ENCODE measurements around the gene ATP11C. TPM values are rescaled to one million over a fixed set of nuclear protein-coding genes. Genes with fewer than 3 reads are reported as not detected.

Gene ATP11C
- total RNA-seq, 1 experiment from 2014 or later: 38.6 TPM

DNA sequence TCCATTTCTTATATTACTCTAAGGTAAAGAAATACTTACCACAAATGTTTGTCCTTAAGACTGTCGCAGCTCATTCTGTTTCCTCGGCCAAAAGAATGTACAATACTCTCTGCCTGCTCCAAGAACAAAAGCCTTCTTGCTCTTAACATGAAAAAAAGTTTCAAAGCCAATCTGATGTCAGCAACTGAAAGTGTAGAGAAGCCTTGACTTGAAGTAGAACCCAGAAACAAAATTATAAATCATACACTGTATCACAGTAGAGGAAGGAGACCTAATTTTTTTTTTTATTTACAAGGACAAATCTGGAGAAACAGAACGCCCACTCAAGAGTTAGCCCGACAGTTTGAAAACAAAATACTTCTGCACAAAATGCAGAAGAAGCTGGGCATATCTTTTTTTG, 224.8 kb downstream of the ATP11C start, which contains the start of gene MCF2:
MCF2 (minus strand) TSS at position 101 of the 400 bp plus-strand sequence. CDS start 56,423 bp downstream, outside the sequence.
- CTCF ChIA-PET: no interaction called here
- DNase-seq (ENCODE audit: low spot score) (no peak), ATAC-seq (no peak)
- H3K27ac Mint-ChIP-seq: no peak within 1 kb of the TSS
- H3K9me3 Mint-ChIP-seq: peaks cover 6% of the 10 kb centered on the region; the same call in 1 of the 2 replicates
- no peaks in the 10 kb centered on the region for H3K27me3 Mint-ChIP-seq (ENCODE audit: low read depth)
- no peak for TF ChIP-seq ZNF671 (CRISPR knock-in tag; IDR thresholded peaks at IDR 0.05)
- no peak for TF ChIP-seq GABPB1 (CRISPR knock-in tag; IDR thresholded peaks at IDR 0.05)
- TF ChIP-seq ZNF317 (CRISPR knock-in tag; IDR thresholded peaks at IDR 0.05; ENCODE audit: borderline replicate concordance, low read depth): no peak
- TF ChIP-seq ZNF416 (CRISPR knock-in tag; IDR thresholded peaks at IDR 0.05): no peak
- no peak for TF ChIP-seq FOXP1 (CRISPR knock-in tag; IDR thresholded peaks at IDR 0.05; ENCODE audit: borderline replicate concordance)
- TF ChIP-seq TCF7 (CRISPR knock-in tag; IDR thresholded peaks at IDR 0.05; ENCODE audit: low read depth): no peak
- no peak for TF ChIP-seq NR3C1 (CRISPR knock-in tag; conservative IDR thresholded peaks at IDR 0.05; ENCODE audit: low read depth)
- TF ChIP-seq, protein P1, sequence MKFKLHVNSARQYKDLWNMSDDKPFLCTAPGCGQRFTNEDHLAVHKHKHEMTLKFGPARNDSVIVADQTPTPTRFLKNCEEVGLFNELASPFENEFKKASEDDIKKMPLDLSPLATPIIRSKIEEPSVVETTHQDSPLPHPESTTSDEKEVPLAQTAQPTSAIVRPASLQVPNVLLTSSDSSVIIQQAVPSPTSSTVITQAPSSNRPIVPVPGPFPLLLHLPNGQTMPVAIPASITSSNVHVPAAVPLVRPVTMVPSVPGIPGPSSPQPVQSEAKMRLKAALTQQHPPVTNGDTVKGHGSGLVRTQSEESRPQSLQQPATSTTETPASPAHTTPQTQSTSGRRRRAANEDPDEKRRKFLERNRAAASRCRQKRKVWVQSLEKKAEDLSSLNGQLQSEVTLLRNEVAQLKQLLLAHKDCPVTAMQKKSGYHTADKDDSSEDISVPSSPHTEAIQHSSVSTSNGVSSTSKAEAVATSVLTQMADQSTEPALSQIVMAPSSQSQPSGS (CRISPR knock-in tag; IDR thresholded peaks at IDR 0.05; ENCODE audit: borderline replicate concordance, low read depth): no peak
- TF ChIP-seq ETV6 (CRISPR knock-in tag; IDR thresholded peaks at IDR 0.05): no peak
- TF ChIP-seq, protein P2, sequence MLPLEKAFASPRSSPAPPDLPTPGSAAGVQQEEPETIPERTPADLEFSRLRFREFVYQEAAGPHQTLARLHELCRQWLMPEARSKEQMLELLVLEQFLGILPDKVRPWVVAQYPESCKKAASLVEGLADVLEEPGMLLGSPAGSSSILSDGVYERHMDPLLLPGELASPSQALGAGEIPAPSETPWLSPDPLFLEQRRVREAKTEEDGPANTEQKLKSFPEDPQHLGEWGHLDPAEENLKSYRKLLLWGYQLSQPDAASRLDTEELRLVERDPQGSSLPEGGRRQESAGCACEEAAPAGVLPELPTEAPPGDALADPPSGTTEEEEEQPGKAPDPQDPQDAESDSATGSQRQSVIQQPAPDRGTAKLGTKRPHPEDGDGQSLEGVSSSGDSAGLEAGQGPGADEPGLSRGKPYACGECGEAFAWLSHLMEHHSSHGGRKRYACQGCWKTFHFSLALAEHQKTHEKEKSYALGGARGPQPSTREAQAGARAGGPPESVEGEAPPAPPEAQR (CRISPR knock-in tag; IDR thresholded peaks at IDR 0.05): no peak
- TF ChIP-seq, protein P3, sequence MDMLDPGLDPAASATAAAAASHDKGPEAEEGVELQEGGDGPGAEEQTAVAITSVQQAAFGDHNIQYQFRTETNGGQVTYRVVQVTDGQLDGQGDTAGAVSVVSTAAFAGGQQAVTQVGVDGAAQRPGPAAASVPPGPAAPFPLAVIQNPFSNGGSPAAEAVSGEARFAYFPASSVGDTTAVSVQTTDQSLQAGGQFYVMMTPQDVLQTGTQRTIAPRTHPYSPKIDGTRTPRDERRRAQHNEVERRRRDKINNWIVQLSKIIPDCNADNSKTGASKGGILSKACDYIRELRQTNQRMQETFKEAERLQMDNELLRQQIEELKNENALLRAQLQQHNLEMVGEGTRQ (CRISPR knock-in tag; IDR thresholded peaks at IDR 0.05): no peak
- TF ChIP-seq ZNF138 (CRISPR knock-in tag; conservative IDR thresholded peaks at IDR 0.05): no peak
- TF ChIP-seq, protein P4, sequence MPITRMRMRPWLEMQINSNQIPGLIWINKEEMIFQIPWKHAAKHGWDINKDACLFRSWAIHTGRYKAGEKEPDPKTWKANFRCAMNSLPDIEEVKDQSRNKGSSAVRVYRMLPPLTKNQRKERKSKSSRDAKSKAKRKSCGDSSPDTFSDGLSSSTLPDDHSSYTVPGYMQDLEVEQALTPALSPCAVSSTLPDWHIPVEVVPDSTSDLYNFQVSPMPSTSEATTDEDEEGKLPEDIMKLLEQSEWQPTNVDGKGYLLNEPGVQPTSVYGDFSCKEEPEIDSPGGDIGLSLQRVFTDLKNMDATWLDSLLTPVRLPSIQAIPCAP (CRISPR knock-in tag; IDR thresholded peaks at IDR 0.05): no peak
- no peak for TF ChIP-seq TEAD1 (CRISPR knock-in tag; IDR thresholded peaks at IDR 0.05)
- TF ChIP-seq, protein P5, sequence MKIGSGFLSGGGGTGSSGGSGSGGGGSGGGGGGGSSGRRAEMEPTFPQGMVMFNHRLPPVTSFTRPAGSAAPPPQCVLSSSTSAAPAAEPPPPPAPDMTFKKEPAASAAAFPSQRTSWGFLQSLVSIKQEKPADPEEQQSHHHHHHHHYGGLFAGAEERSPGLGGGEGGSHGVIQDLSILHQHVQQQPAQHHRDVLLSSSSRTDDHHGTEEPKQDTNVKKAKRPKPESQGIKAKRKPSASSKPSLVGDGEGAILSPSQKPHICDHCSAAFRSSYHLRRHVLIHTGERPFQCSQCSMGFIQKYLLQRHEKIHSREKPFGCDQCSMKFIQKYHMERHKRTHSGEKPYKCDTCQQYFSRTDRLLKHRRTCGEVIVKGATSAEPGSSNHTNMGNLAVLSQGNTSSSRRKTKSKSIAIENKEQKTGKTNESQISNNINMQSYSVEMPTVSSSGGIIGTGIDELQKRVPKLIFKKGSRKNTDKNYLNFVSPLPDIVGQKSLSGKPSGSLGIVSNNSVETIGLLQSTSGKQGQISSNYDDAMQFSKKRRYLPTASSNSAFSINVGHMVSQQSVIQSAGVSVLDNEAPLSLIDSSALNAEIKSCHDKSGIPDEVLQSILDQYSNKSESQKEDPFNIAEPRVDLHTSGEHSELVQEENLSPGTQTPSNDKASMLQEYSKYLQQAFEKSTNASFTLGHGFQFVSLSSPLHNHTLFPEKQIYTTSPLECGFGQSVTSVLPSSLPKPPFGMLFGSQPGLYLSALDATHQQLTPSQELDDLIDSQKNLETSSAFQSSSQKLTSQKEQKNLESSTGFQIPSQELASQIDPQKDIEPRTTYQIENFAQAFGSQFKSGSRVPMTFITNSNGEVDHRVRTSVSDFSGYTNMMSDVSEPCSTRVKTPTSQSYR (CRISPR knock-in tag; IDR thresholded peaks at IDR 0.05): no peak
- no peak for TF ChIP-seq MXD4 (CRISPR knock-in tag; IDR thresholded peaks at IDR 0.05; ENCODE audit: borderline replicate concordance)
- no peak within 1 kb of the TSS for H3K4me3 Mint-ChIP-seq
- H3K4me1 Mint-ChIP-seq: no peaks in the 10 kb centered on the region
- POLR2A ChIA-PET: interaction anchor here (0.5 kb wide), 1 partner anchor 102 kb away, joined by 5 read pairs; no protein-coding TSS in a partner anchor
- H3K36me3 Mint-ChIP-seq: no peaks in the 10 kb centered on the region

DNA sequence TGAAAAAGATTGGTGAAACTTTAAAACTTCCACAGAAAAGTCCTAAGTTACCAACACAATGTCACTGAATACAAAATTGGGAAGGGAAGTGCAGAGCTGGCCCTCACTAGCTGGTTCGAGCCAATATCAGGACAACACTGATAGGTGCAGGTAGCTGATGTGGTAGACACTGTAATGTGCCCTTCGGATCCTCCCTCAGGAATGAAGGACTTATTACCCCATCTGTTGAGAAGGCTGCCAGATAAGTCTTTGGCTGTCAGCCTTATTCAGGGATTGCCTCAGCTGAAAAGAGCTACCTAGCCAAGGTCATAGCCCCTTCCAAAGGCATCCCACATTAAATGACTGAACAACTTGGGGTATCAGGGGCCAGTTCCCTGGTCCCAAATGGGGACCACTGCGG, 230.2 kb downstream of the ATP11C start:
- no peak for TF ChIP-seq ZNF232 (CRISPR knock-in tag; IDR thresholded peaks at IDR 0.05)
- TF ChIP-seq TEAD1 (CRISPR knock-in tag; IDR thresholded peaks at IDR 0.05): no peak
- no peak for TF ChIP-seq NR2C2 (CRISPR knock-in tag; IDR thresholded peaks at IDR 0.05)
- TF ChIP-seq, protein P6, sequence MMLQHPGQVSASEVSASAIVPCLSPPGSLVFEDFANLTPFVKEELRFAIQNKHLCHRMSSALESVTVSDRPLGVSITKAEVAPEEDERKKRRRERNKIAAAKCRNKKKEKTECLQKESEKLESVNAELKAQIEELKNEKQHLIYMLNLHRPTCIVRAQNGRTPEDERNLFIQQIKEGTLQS (CRISPR knock-in tag; conservative IDR thresholded peaks at IDR 0.05): no peak
- TF ChIP-seq ZBTB21 (CRISPR knock-in tag; IDR thresholded peaks at IDR 0.05; ENCODE audit: borderline replicate concordance): no peak
- TF ChIP-seq TEAD4 (CRISPR knock-in tag; IDR thresholded peaks at IDR 0.05): no peak
- ChIA-PET POLR2A (no interaction called here), CTCF (no interaction called here)
- Mint-ChIP-seq H3K4me1 (no peaks in the 10 kb centered on the region), H3K9me3 (peaks cover 6% of the 10 kb centered on the region; the same call in 1 of the 2 replicates), H3K27me3 (ENCODE audit: low read depth) (no peaks in the 10 kb centered on the region), H3K4me3 (no peak overlapping the region), H3K36me3 (no peaks in the 10 kb centered on the region), H3K27ac (no peak overlapping the region)
- ATAC-seq (no peak), DNase-seq (ENCODE audit: low spot score) (no peak)

All from WTC11 (cell line).